CD14-positive monocyte (primary cell): ENCODE results near the gene BAD. TPM values are rescaled to one million over a fixed set of nuclear protein-coding genes. Genes with fewer than 3 reads are reported as not detected.

Source experiments
- DNase-seq, 3 donors: peaks; one replicate each; pipeline ENCODE4 v3.0.0-alpha.2; 2011 to 2022
- H2AFZ ChIP-seq: 2 replicates; pipeline ENCODE4 v1.6.0; 2012; ENCODE audit warnings: mild to moderate bottlenecking, low read depth, low read length, inconsistent platforms; ENCODE audit not compliant: insufficient read depth, poor library complexity, severe bottlenecking
- H3K27ac ChIP-seq, 2 donors: 1 replicate in 1 of 2; 2 replicates in 1 of 2; pipeline ENCODE4 v1.5.1; 2012 to 2013; ENCODE audit warnings: low read length in 2 of 2, control low read depth in 1 of 2, inconsistent platforms in 1 of 2, low read depth in 1 of 2, mild to moderate bottlenecking in 1 of 2
- H3K27me3 ChIP-seq, 2 donors: one replicate each; pipeline versions ENCODE4 v1.6.0 to v1.6.1; 2011 to 2013; ENCODE audit warnings: low read length in 2 of 2; ENCODE audit not compliant: control insufficient read depth in 2 of 2, insufficient read depth in 2 of 2
- H3K36me3 ChIP-seq, 2 donors: replicated peaks in 1 of 2; 1 replicate in 1 of 2; 2 replicates in 1 of 2; pipeline versions ENCODE4 v1.5.1 to v1.6.1; 2012 to 2013; ENCODE audit warnings: low read length in 2 of 2, control low read depth in 1 of 2, inconsistent platforms in 1 of 2, mild to moderate bottlenecking in 1 of 2; ENCODE audit not compliant: insufficient read depth in 2 of 2, control insufficient read depth in 1 of 2
- H3K4me1 ChIP-seq, 2 donors: 1 replicate in 1 of 2; 2 replicates in 1 of 2; pipeline versions ENCODE4 v1.5.1 to v1.6.1; 2012 to 2013; ENCODE audit warnings: low read length in 2 of 2, control low read depth in 1 of 2, inconsistent platforms in 1 of 2, mild to moderate bottlenecking in 1 of 2, moderate library complexity in 1 of 2; ENCODE audit not compliant: insufficient read depth in 2 of 2, control insufficient read depth in 1 of 2
- H3K4me2 ChIP-seq: replicated peaks from 2 replicates; pipeline ENCODE3; 2012; ENCODE audit warnings: low read length, moderate library complexity, mild to moderate bottlenecking; ENCODE audit not compliant: poor library complexity, severe bottlenecking; ENCODE audit errors: extremely low read depth
- H3K4me3 ChIP-seq, 3 experiments: fragments of 200-600 bp in 1 of 3; sonication (generic) in 1 of 3; replicated peaks in 1 of 3; 1 replicate in 2 of 3; 2 replicates in 1 of 3; pipeline ENCODE4 v1.5.1; 2011 to 2013; ENCODE audit warnings: low read length in 3 of 3, mild to moderate bottlenecking in 3 of 3, control low read depth in 2 of 3, low read depth in 2 of 3, inconsistent platforms in 1 of 3, moderate library complexity in 1 of 3
- H3K79me2 ChIP-seq: 2 replicates; pipeline ENCODE4 v1.6.0; 2012; ENCODE audit warnings: mild to moderate bottlenecking, control low read depth, inconsistent platforms, low read length, moderate library complexity; ENCODE audit not compliant: insufficient read depth
- H3K9ac ChIP-seq: 2 replicates; pipeline ENCODE4 v1.6.0; 2017; ENCODE audit warnings: low read length, mild to moderate bottlenecking; ENCODE audit not compliant: insufficient read depth, poor library complexity, severe bottlenecking
- H3K9me3 ChIP-seq, 2 donors: replicated peaks in 1 of 2; 1 replicate in 1 of 2; 2 replicates in 1 of 2; pipeline versions ENCODE4 v1.5.1 to v1.6.1; 2012 to 2013; ENCODE audit warnings: low read length in 2 of 2, control low read depth in 1 of 2; ENCODE audit not compliant: control insufficient read depth in 1 of 2, insufficient read depth in 1 of 2
- H4K20me1 ChIP-seq: 2 replicates; pipeline ENCODE4 v1.6.0; 2012; ENCODE audit warnings: mild to moderate bottlenecking, low read length, control low read depth, moderate library complexity; ENCODE audit not compliant: insufficient read depth
- H3K27ac Mint-ChIP-seq, 7 donors: one replicate each; pipeline ENCODE4 v1.8.0; 2020; ENCODE audit warnings: mild to moderate bottlenecking in 7 of 7, mixed read lengths in 7 of 7, moderate library complexity in 6 of 7, inconsistent platforms in 2 of 7
- H3K27me3 Mint-ChIP-seq, 3 donors: one replicate each; pipeline ENCODE4 v1.8.0; 2021 to 2022; ENCODE audit warnings: low read depth in 3 of 3, mild to moderate bottlenecking in 3 of 3, mixed read lengths in 3 of 3, moderate library complexity in 3 of 3, inconsistent platforms in 1 of 3
- H3K36me3 Mint-ChIP-seq, 2 donors: one replicate each; pipeline ENCODE4 v1.8.0; 2020; ENCODE audit warnings: mixed read lengths in 2 of 2, inconsistent platforms in 1 of 2, mild to moderate bottlenecking in 1 of 2
- H3K4me1 Mint-ChIP-seq: one replicate; pipeline ENCODE4 v1.8.0; 2020; ENCODE audit warnings: mild to moderate bottlenecking, mixed read lengths
- H3K4me3 Mint-ChIP-seq, 2 donors: one replicate each; pipeline ENCODE4 v1.8.0; 2020; ENCODE audit warnings: mild to moderate bottlenecking in 2 of 2, mixed read lengths in 2 of 2, moderate library complexity in 1 of 2
- H3K9me3 Mint-ChIP-seq, 7 donors: one replicate each; pipeline ENCODE4 v1.8.0; 2020 to 2022; ENCODE audit warnings: mixed read lengths in 7 of 7, mild to moderate bottlenecking in 6 of 7, moderate library complexity in 6 of 7, inconsistent platforms in 2 of 7
- CTCF ChIP-seq: fragments of 200-600 bp; IDR thresholded peaks from one replicate; pipeline ENCODE4 v1.8.0; 2022; ENCODE audit warnings: antibody characterized with exemption, mild to moderate bottlenecking
- WGBS: methylation state at CpG from one replicate; pipeline ENCODE4 v1.1.5; 2013; ENCODE audit warnings: missing lambda C conversion rate; ENCODE audit not compliant: insufficient coverage; 5-methylcytosine and 5-hydroxymethylcytosine counted together
- intact Hi-C, 2 donors: fragments of 100-400 bp; cut with micrococcal nuclease; formaldehyde crosslinking; loops; one replicate each; pipeline versions ENCODE4 v1.15.0 to v1.15.1; 2023
- polyA plus RNA-seq, 3 donors: library from polyadenylated mRNA; depleted of rRNA in 1 of 3; unstranded in 2 of 3; stranded (reverse) in 1 of 3; fragments of 300-500 nt in 2 of 3; fragments of >200 nt in 1 of 3; fragmentation: Illumina TruSeq in 2 of 3; gene quantifications; 1 replicate in 2 of 3; 2 replicates in 1 of 3; pipeline ENCODE4 v1.2.3, GENCODE V29; 2012 to 2021

Gene BAD
- polyA plus RNA-seq, 3 donors, result 21.1 to 63.2 (median 48.7) TPM

- Mint-ChIP-seq H3K4me1 (peaks cover 24% of the 10 kb centered on the region), H3K36me3 (peaks cover 15 to 17% of the 10 kb centered on the region in 2 donors), H3K9me3 (no peaks in the 10 kb centered on the region), H3K27me3 (peaks cover 9 to 20% (median 9%) of the 10 kb centered on the region in 3 donors), H3K4me3 (peak within 1 kb of the TSS; percentile 86 to 90), H3K27ac (peak within 1 kb of the TSS; percentile 92 to 98 (median 96))
- Histone ChIP-seq H3K4me3 (peak within 1 kb of the TSS; percentile 74 to 98 (median 81)), H3K9me3 (no peaks in the 10 kb centered on the region), H2AFZ (peak within 1 kb of the TSS; percentile 84), H3K4me2 (peak within 1 kb of the TSS; percentile 81), H3K4me1 (peaks cover 20 to 24% of the 10 kb centered on the region in 2 donors), H3K27ac (peak within 1 kb of the TSS; percentile 91 to 100), H4K20me1 (no peaks in the 10 kb centered on the region), H3K36me3 (no peaks in the 10 kb centered on the region), H3K79me2 (peaks cover 5% of the 10 kb centered on the region), H3K27me3 (peaks cover 1 to 5% of the 10 kb centered on the region in 2 donors), H3K9ac (peak within 1 kb of the TSS; percentile 79)
- intact Hi-C loops, result loop anchor here (1.0 to 5.0 kb wide), 4 partner anchors 14 to 33 kb away; partner anchors contain the start of genes CATSPERZ (in 1 of the 2) and PLCB3 (in 1 of the 2)
- TF ChIP-seq CTCF, result no peak
- DNase-seq, result peak; percentile 80 to 83 (median 81)
- under 1% methylated on average over 90 of the region's 102 CpGs for WGBS
These were observed 758 bp upstream of the BAD start, which contains the start of gene GPR137 for GRCh38 chr11:64284962-64285884. Gene GPR137, plus strand, starts transcription at chr11:64285848. Its CDS starts 677 bp downstream, at chr11:64286525.

- Histone ChIP-seq H3K4me1 (peaks cover 20 to 24% of the 10 kb centered on the region in 2 donors), H3K9me3 (no peaks in the 10 kb centered on the region), H3K4me2 (no peak overlapping the region), H2AFZ (no peak overlapping the region), H4K20me1 (no peaks in the 10 kb centered on the region), H3K9ac (no peak overlapping the region), H3K27me3 (no peaks in the 10 kb centered on the region), H3K4me3 (no peak overlapping the region), H3K27ac (no peak overlapping the region), H3K36me3 (peaks cover 4 to 9% of the 10 kb centered on the region in 2 donors), H3K79me2 (peaks cover 5% of the 10 kb centered on the region)
- no peaks in the 10 kb centered on the region for H3K9me3 Mint-ChIP-seq
- H3K36me3 Mint-ChIP-seq, result peaks cover 20 to 21% of the 10 kb centered on the region in 2 donors
- H3K4me3 Mint-ChIP-seq, result no peak overlapping the region
- TF ChIP-seq CTCF, result no peak
- intact Hi-C loops, result no loop called here
- WGBS, result 100% methylated on average over 3 of the region's 3 CpGs
- H3K27ac Mint-ChIP-seq, result peak overlapping the region in 4 of 7 donors; percentile 28 to 83 (median 36)
- peaks cover 1 to 4% (median 2%) of the 10 kb centered on the region in 3 donors for H3K27me3 Mint-ChIP-seq
- no peak for DNase-seq
- H3K4me1 Mint-ChIP-seq, result peaks cover 24% of the 10 kb centered on the region
These were observed 1.4 kb downstream of the BAD start for GRCh38 chr11:64283092-64283491.
